HG02798 (cell line): ENCODE results near the gene NUDT17.

ENCODE experiments used
- ATAC-seq: cut with Tn5 transposase; IDR thresholded peaks from one replicate; pipeline ENCODE4 v1.9.1; 2021; ENCODE audit warnings: mild to moderate bottlenecking; ENCODE audit not compliant: unreplicated experiment, poor library complexity

Gene NUDT17

DNA sequence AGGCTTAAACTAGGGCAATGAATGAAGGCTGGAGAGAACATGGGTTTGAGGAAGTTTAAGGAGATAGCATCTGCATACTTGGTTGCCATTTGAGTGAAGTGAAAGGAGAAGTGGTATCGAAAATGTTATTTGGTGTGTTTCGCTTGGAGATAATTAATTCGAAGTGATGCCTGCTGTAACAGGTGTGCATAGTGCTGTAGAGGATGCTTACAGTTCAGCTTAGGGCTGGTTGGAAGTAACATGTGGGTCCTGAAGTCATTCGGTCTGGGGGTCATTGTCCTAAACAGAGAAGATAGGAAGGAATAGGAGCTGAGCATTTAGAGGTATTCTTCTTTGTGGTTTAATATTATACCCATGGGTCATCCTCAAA lies 301 bp upstream of the NUDT17 start:
- peak; percentile 61 for ATAC-seq

DNA sequence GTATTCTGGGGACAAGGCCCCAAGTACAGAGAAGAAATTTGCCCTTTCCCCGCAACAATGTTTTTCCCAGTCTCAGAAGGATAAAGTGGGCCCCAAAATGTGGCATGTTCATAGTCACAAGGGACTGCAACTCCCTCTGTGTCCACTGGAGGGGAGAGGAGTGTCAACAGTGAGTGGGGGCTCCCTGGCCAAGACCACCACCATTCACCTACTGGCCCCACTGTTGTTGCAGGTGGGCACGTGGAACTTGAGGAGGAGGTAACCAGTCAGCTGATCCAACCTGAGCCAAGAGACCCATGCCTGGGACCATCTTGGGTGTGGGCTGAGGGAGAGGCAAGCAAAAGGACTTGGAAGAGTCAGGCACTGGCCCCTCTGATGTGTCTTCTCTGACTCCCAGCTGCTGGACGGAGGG lies 777 bp downstream of the NUDT17 start:
- no peak for ATAC-seq

DNA sequence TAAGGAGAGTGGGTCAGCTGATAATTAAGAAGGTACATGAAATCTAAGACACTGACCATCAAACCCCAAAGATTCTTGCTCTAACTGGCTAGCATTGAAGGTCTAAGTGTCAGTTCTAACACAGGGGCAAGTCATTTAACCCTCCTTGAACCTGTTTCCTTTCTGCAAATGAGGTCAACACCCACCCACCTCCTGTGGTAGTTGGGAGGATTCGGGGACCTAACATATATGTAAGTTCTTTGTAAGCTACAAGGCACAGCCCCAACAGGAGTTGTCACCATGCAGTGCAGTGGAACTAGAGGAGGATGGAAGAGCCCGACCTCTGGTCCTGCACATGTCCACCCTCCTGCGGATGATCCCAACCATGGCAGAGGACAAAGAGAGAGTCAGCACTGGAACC lies 2.4 kb downstream of the NUDT17 start:
- ATAC-seq, result no peak

DNA sequence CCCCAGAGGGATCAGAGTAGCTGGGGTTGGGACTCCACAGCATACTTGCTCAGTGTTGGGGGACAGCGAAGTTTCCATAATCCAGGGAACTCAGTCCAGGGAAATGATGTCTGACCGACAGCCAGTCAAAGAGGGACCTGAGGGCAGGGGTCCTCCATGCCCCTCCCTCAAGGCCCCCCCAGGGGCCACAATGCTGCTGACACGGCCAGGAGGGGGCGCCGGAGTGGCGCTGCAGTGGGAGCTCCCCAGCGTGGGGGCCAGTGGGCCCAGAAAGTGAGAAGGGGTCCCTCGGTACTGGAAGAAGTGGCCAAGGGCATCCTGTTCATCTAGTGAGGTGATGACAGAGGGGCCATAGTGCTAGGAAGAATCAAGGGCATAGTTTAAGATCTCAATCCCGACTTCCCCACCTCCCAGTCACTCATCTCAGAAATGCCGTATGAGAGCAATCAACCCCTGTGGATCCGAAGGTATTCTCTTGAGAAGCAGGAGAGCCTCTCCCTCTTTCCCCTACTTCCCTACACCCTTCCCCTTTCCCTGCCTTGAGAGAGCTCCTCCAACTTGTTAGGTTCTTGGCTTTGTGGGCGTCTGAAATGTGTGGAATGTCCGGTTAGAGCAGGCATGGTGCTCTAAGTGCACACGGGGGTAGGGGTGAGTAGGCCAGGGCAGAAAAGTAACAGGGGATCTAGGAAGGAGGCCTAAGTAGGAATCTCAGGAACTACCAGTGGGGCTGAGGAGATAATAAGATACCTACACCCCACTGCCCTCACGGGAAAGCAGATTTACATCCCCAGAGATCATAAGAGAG lies 4.1 kb downstream of the NUDT17 start:
- ATAC-seq, result no peak

DNA sequence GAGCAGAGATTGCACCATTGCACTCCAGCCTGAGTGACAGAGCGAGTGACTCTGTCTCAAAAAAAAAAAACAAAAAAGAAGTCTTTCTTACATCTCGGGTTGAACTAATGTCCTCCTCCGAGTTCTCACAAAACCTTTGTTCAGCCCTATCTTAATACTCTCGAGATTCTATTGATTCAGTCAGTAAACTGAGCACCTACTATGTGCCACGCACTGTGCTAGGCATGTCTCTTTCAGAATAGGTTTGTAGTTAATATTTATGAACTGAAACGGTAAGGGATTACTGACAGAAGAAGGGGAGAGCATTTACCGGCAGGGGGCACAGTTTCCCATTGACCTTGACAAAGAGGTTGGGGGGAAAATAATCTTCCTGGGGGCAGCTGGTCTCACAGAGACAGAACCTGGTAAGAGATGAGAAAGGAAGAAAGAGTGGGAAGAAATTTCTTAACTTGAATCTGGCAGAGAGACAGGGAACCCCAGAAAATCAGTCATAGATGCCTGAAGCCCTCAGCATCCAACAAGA lies 10.1 kb downstream of the NUDT17 start:
- no peak for ATAC-seq

DNA sequence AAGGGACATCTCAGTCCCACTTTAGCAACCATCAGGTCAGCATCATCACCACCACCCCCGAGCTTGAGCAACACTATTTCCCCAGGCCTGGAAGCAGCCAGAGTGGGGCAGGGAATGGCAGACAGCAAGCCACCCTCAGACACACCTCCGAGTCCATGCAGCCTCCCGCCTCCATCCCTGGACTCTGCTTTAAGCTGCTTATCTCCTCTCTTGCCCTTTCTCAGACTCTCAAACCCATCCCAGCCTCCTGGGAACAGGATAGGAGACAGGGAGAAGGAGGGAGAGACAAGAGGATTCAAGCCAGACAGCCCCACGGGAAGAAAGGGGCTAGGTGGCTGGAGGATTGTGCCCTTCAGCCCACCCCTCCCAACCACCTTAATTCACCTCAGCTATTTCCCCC lies 11.7 kb downstream of the NUDT17 start:
- ATAC-seq, result no peak

DNA sequence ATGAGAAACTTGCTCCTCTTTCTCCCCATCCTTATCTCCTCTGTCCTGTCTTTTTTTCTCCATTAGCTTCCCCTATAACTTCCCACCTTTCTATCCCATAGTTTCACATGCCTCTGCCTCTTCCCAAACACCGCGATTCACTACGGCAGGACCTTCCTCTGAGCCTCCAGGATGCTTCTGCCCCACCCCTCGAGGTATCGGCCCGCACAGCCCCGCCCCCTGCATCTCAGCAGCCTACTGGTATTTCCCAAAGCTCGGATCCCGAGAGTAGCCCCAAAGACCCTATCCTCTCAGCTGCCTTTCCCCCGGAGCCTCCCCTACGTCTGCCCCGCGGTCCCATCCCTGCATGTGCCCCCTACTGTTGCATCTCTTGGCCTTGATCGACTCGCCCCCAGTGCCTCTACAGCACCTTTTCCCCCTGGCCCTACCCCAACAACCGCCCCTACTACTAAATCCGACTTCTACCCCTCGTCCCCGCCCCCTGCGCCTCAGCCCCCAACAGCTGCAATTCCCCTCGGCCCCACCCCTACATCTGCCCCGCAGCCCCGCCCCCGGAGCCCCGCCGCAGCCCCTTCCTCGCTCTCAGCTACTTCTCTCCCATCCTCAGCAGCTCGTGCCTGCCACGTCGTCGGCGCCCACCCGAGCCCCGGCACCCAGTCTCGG lies 12.9 kb downstream of the NUDT17 start:
- no peak for ATAC-seq

DNA sequence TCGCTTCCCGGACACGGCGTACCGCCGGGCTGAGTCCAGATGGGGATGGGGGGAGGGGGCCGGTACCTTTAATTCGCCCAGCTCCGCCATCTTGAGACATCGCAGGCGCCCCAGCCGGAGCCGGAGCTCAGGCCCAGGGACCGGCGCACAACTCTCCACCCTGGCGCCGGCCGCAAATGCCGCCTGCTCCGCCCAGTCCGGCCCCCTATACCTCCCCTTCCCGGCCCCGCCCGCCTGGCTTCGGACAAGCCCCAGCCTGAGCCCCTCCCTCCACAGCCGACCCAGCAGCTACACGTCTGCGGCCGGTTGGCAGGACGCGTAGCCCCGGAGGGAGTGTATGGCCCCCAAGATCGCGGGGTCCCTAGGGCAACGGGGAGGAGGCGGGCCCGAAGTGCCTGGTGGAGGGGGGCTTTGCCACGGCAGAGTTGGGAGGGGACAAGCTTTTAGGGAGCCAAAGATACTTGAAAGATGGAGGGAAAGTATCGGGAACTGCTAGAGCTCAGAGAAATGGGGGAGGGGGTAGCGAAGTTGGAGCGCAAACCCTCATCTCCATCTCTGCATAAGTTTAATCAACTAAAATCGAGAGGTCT lies 13.6 kb downstream of the NUDT17 start, which contains the start of gene PIAS3:
Gene PIAS3 (minus strand): TSS at position 181 of the 590 bp plus-strand sequence. CDS start 91 bp downstream, at position 90.
- peak; percentile 89 for ATAC-seq

DNA sequence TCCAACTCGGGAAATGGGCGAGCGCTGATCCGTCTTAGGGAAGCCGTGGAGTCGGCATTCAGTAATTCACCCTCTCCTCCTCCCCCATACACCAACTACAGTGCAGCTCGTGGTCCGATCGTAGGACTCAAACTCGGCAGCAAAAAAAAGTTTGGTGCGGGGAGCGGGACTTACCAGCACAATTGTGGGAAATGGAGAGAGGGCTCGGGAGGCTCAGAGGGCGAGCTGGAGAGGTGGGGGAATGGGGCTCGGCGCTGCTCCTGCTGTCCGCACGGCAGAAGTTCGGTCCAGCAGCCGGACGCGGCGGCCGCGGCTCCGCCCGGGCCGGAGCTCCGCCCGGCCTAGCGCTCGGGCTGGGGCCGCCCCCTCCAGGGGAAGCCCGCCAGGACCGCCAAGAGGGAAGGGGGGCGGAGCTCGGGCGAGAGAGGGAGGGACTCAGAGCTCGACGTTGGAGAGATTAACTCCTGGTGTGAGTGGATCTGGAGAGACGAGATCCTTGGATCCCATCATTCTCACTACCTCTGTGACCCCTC lies 14.1 kb downstream of the NUDT17 start:
- ATAC-seq, result peak; percentile 82

DNA sequence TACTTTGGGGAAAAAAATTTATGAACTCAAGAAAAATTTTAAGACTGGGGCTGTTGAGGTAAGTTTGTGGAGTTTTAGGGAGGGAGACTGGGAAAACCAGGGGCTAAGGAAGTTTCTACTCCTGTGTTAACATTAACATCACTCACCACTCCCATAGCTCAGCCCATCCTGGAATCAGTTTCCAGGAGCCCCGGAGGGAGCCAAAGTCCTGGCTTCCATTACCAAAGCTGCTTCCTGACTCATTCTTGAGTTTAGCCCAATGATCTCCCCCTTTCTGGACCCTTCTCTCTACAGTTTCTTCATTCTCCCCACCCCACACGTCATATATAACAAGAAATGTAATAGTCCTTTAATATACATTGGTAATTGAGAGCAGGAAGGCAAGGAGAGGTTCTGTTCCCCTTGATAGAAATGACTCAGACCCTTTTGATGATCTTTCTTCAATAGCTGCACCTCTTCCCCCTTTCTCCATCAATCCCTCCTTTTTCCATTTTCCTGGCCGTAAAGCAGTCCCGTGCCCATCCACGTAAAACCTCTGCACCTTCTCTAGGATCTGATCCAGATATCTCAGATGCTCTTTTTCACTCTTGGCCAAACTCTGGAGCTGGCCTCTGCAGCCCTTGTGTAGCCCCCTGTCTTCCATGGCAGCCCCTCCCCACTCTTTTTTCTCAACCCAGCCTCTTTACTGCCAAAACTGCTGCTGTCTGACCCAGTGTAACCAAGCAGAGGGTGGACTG lies 18.0 kb downstream of the NUDT17 start:
- no peak for ATAC-seq

DNA sequence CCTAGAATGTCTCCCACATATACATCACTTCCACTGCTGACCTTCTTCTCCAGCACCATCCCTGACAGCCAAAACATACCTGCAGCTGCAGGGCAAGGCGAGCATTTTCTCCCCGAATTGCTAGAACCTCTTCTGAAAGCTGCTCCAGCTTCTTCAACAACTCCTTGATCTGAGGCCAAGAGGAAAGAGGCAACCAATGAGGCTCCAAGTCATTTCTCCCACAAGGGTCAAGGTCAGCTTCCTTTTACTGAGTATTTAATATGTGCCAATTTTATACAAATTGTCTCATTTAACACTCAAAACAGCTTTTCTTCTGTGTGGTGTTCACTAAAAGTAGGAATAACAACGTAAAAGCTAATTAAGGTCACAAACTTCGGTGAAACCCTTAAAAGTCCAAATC lies 22.8 kb downstream of the NUDT17 start:
- ATAC-seq, result no peak

DNA sequence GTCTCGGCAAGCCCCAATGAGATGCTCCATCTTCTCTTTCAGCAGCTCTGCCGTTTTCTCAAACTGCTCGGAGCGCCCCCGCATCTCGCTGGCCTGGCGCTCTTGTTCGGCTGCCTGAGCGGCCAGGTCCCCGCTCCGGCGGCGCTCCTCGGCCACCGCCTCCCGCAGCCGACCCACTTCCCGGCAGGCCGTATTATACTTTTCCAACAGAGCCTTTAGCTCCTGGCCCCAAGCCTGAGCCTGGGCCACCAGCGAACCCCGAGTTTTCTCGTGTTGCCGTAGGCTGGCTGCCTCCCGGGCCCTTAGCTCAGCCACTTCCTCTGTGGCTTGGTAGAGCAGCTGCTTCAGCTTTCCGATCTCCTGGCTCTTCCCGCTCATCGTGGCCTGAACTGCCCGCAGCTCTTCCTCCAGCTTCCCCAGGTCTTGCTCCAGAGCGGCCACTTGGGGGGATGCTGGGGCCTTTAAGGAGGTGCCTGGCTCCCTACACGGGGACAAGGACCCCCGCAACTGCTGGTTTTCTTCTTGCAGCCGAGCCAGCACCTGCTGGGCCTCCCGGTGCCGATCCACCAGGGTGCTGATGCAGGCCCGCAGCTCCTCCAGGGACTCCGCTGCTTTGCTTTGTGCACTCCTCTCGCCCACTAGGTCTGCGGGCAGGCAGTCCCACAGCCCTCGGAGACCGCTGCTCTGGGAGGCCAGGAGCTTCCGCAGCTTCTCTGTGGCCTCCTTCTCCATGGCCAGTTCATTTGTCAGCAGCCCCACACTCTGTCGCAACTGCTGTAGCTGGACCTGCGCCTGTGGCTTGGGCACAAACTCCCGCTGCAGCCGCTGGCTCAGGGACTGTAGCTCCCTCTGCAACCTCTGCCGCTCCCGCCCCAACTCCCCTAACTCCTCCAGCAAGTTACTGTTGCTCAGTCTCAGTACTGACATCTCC lies 26.8 kb downstream of the NUDT17 start:
- no peak for ATAC-seq

DNA sequence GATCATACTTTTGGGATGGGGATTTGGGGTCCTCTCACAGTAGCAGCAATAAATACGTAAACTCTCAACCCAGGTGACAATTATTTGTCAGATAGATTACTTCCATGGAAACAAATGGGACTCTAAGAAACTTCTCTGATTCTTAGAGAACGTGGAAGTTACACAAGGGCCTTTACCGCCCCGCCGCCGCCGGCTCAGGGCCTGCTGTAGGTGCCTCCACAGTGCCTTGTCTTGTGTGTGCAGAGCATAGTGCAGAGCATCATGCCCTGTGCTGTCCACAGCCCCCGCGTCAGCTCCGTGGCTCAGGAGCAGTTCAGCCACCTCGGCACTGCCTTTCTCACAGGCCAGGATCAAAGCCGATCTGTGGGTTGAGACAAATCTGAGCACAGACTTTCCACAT lies 29.2 kb downstream of the NUDT17 start:
- no peak for ATAC-seq

DNA sequence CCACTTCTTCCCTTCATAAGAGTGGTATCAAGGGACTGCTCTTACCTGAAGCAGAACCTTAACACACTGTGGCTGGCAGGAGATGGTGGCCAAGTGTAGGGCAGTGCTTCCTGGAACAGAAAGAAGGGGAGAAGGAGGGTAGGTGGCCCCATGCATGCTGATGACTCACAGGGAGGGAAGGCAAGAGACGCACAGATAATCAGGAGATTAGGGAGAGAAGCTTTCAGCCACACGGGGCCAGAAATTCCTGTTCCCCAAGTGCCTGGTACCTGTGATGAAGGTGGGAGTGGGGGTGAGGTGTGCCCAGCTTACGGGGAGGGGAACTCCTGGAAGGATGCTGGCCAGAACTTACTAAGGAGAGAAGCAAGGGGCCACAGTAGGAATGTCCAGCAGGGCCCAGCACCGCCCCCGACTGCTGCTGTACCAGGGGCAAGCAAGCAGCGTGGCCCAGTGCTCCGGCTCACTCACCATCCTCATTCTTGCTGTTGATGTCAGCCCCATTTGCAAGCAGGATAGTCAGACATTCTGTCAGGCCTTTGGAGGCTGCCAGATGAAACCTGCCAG lies 32.6 kb downstream of the NUDT17 start:
- no peak for ATAC-seq

DNA sequence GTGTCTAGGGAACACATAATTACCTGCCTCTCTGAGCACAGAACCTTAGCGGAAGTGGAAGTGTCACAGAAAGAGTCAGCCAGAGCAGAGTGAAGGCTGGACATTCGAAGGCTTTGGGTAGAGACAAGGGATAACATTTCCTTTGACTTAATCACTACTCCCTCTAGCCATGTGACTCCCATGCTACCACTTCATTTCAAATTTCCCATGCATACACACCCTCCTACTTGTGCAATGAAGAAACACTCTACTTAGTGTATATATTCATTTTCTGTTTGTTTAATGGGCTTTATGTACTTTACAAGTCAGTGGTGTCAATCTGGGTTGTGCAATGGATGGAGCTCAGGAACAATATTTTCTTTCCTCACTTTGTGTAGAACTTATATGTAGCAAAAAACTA lies 33.3 kb downstream of the NUDT17 start:
- ATAC-seq, result no peak

DNA sequence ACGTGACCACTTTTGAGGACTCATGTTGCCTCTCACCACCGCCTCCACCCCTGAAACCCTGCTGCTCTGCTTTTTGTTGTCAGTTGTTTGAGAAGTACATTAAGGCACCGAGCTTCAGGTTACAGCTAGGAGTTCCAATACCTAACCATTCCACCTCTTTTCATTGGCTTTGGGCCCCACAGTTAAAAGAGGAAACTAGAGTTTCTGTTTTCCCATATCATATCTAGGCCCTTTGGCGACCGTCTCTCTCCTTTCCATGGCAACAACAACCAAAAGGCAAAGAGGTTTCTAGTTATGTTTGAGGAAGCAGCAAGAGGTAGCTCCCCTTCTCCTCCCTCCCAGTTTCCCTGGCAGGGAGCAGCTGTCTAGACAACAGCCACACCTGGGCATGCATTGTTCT lies 34.3 kb downstream of the NUDT17 start:
- ATAC-seq, result no peak

DNA sequence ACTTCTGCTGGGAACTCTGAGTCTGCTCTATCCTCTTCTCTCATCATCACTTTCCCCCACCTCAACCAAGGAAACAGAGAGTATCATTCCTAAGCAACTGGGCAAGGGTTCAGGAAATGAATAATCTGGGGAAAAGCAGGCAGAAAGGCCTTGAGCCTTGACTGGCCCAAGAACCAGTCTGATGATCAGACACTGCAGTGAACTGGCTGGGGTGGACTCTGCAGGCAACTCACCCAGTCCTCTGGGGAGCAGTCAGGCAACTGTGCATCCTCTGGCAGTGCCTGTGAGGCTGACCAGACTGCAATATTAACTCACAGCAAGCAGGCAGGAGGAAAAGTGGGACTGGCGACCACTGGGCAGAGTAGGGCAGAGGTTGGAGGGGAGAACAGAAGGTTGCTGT lies 39.2 kb downstream of the NUDT17 start:
- ATAC-seq, result no peak

DNA sequence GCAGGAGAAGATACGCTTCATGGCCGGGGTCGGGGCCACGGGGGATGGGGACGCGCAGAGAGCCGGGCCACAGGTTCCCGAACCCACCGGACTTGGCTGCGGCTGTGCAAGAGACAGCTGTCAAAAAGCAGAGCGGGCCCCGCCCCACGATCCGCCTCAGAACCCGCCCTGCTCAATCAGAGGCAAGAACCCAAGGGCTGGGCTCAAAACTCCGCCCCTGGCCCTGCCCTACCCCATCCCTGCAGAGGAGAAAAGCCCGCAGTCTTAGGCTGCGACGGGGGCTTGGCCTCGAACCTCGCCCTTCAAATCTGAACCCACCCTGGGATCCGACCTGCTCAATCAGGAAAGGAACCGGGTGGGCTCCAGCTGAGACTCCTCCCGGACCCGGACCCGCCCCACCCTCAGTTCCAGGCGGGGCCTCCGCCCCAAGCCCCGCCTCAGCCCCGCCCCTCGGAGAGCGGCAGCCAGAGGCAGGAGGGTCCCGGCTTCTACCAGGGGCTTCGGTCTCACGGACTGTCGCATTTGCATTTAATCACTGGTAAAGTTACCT lies 40.4 kb downstream of the NUDT17 start, which contains the start of gene ANKRD35:
Gene ANKRD35 (minus strand): TSS at position 129 of the 550 bp plus-strand sequence. CDS start 108 bp downstream, at position 21.
- peak; percentile 99 for ATAC-seq

DNA sequence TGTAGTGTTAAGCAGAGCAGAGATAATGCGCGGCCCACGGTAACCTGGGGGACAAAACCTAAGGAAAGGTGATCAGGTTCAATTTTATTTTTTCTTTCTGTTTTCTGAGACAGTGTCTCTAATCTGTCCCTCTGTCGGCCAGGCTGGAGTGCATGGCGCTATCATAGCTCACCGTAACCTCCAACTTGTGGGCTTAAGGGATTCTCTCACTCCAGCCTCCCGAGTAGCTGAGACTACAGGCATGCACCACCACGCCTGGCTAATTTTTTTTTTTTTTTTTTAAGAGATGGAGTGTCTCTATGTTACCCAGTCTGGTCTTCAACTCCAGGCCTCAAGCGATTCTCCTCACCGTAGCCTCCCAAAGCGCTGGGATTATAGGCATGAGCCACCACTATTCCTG lies 41.0 kb downstream of the NUDT17 start:
- no peak for ATAC-seq
